ENCODE data around the gene ADAMTSL5. TPM values are rescaled to one million over a fixed set of nuclear protein-coding genes. Genes with fewer than 3 reads are reported as not detected.

ADAMTSL5 gene
- total RNA-seq, 4 donors from 2014 or later: 1.3 to 9.7 (median 3.6) TPM

DNA sequence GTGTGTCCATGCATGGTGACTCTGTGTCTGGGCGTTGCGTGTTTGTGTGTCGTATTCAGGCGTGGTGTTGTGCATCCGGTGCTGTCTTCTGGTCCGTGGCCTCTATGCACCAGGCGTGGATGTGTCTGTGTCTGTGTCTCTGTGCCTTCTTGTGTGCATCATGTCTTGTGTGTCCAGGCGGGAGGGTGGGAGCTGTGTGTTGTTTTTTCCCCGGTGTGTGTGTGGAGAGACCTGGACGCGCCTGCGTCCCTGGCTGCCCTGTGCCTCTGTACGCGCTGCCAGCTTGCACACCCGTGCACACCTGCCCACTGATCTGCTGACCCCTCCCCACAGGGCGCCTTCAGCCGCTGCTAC lies 12.1 kb upstream of the ADAMTSL5 start:
- 60 to 64% methylated on average over 7 to 8 of the region's 17 CpGs for WGBS, 2 donors (ENCODE audit: low coverage in 1 of 2)
- Histone ChIP-seq H3K36me3 (no peaks in the 10 kb centered on the region), H3K27me3 (peaks cover 82% of the 10 kb centered on the region), H3K4me3 (no peak overlapping the region), H3K9me3 (no peaks in the 10 kb centered on the region), H3K4me1 (peaks cover 0 to 12% (median 0%) of the 10 kb centered on the region in 3 donors), H3K27ac (no peak overlapping the region)
- ATAC-seq: no peak
- TF ChIP-seq POLR2AphosphoS5 (IDR thresholded peaks at IDR 0.05) (no peak), EP300 (IDR thresholded peaks at IDR 0.05) (no peak), POLR2A (IDR thresholded peaks at IDR 0.05) (no peak)
- TF ChIP-seq, protein P1, sequence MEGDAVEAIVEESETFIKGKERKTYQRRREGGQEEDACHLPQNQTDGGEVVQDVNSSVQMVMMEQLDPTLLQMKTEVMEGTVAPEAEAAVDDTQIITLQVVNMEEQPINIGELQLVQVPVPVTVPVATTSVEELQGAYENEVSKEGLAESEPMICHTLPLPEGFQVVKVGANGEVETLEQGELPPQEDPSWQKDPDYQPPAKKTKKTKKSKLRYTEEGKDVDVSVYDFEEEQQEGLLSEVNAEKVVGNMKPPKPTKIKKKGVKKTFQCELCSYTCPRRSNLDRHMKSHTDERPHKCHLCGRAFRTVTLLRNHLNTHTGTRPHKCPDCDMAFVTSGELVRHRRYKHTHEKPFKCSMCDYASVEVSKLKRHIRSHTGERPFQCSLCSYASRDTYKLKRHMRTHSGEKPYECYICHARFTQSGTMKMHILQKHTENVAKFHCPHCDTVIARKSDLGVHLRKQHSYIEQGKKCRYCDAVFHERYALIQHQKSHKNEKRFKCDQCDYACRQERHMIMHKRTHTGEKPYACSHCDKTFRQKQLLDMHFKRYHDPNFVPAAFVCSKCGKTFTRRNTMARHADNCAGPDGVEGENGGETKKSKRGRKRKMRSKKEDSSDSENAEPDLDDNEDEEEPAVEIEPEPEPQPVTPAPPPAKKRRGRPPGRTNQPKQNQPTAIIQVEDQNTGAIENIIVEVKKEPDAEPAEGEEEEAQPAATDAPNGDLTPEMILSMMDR (IDR thresholded peaks at IDR 0.05): no peak

DNA sequence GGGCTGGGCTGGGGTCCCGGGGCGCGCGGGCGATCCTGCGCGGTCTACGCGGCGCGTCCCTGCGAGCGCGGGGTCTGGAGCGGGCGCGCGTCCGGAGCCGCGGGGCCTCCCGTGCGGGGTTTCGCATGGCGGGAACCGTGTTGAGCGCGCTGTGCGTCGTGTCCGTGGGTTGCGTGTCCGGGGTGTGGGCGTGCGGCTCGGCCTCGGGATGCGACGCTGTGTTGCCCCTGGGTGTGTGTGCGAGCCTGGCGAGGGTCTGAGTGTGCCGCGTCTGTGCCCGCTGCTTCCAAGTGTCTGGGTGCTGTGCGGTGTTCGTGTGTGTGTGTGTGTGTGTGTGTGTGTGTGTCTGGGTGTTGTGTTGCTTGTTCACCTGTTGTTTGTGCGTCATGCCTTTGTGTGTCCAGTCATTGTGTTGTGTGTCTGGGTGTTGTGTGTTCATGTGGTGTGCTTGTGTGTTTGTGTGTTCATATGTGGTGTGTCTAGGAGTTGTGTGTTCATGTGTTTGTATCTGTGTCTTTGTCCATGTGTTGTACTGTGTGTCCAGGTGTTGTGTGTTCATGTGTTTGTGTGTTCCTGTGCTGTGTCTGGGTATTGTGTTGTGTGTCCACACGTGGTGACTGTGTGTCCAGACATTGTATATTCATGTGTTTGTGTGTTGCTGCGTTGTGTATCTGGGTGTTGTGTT lies 11.6 kb upstream of the ADAMTSL5 start:
- peak overlapping the region in 1 of 2 donors; percentile 43 for H3K4me3 ChIP-seq
- no peak for ATAC-seq
- H3K27me3 ChIP-seq: peaks cover 80% of the 10 kb centered on the region
- 100% methylated on average over 1 of the region's 49 CpGs for WGBS, 2 donors (ENCODE audit: low coverage in 1 of 2)
- H3K4me1 ChIP-seq: peaks cover 0 to 12% (median 0%) of the 10 kb centered on the region in 3 donors
- no peak overlapping the region for H3K27ac ChIP-seq
- TF ChIP-seq, protein P1 (IDR thresholded peaks at IDR 0.05): no peak
- TF ChIP-seq POLR2AphosphoS5 (IDR thresholded peaks at IDR 0.05) (no peak), EP300 (IDR thresholded peaks at IDR 0.05) (no peak), POLR2A (IDR thresholded peaks at IDR 0.05) (no peak)
- no peaks in the 10 kb centered on the region for H3K36me3 ChIP-seq
- H3K9me3 ChIP-seq: no peaks in the 10 kb centered on the region

DNA sequence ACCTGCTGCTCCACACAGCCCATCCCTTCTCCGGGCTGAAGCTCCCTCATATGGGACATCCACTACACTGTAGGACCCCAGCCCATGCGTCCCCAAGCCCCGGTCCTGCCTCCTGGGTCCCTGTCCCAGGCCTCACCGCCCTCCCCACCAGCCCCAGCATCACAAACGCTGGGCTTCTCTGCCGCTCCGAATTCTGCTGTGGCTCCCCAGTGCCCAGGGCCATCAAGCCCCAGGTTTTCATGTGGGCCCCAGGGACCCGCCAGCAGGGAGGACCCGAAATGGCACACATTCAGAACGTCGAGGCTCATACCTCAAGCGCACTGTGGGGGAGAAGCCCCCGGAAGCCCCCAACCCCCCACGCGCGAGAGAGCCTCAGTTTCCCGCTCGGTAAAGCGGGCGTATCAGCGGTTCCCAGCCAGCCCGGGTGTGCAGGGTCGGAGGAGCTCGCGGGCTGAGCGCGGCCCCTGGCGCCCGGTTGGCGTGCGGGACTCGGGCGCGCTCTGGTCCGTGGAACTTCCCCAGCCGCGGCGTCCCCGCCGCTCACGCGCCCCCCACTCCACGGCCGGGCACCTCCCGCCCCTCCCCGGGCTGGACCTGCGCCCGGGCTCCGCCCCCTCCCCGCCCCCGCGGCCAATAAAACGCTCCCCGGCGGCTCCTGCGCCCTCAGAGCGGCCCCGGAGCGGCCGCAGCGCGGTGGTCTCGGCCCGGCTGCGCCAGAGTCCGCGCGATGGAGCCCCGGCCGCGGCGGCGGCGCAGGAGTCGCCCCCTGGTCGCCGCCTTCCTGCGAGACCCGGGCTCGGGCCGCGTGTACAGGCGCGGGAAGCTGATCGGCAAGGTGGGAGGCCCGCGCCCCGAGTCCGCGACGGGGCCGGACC lies 10.8 kb upstream of the ADAMTSL5 start, which contains the start of gene PLK5:
Gene PLK5 (plus strand): TSS at position 666 of the 875 bp plus-strand sequence. CDS start 2,920 bp downstream, outside the sequence.
- TF ChIP-seq POLR2A (IDR thresholded peaks at IDR 0.05): no peak
- no peak for TF ChIP-seq EP300 (IDR thresholded peaks at IDR 0.05)
- TF ChIP-seq, protein P1 (IDR thresholded peaks at IDR 0.05): peak in 1 of 4 experiments; percentile 37
- TF ChIP-seq POLR2AphosphoS5 (IDR thresholded peaks at IDR 0.05): no peak
- Histone ChIP-seq H3K9me3 (no peaks in the 10 kb centered on the region), H3K36me3 (no peaks in the 10 kb centered on the region), H3K4me3 (peak within 1 kb of the TSS in 1 of 2 donors; percentile 43), H3K27me3 (peaks cover 72% of the 10 kb centered on the region), H3K4me1 (peaks cover 0 to 12% (median 0%) of the 10 kb centered on the region in 3 donors), H3K27ac (no peak within 1 kb of the TSS)
- no peak for ATAC-seq
- WGBS, 2 donors (ENCODE audit: low coverage in 1 of 2): 33 to 40% methylated on average over 1 to 3 of the region's 92 CpGs

DNA sequence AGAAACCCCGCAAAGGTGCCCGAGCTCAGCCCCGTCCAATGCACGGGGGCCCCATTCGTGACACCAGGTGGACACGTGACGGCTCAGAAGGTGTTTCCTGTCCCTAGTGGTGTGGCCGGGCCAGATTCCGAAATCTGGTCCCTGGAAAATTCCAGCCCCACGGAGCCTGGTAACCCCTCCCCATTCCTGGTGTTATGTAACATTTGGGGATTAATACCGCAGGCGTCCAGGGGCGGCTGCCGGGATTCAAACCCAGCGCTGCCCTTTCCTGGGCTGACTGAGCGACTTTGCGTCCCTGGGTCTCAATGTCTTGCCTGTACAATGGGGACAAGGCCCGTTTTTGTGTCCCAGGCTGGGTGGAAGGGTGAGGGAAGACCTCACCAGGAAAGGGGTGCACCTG lies 10.0 kb upstream of the ADAMTSL5 start:
- ATAC-seq: no peak
- Histone ChIP-seq H3K27ac (no peak overlapping the region), H3K4me3 (no peak overlapping the region), H3K27me3 (peaks cover 69% of the 10 kb centered on the region), H3K4me1 (peaks cover 0 to 12% (median 0%) of the 10 kb centered on the region in 3 donors), H3K36me3 (no peaks in the 10 kb centered on the region), H3K9me3 (no peaks in the 10 kb centered on the region)
- WGBS, 2 donors (ENCODE audit: low coverage in 1 of 2): no CpG with 5 or more reads among the region's 18 CpGs
- TF ChIP-seq, protein P1 (IDR thresholded peaks at IDR 0.05): no peak
- TF ChIP-seq POLR2AphosphoS5 (IDR thresholded peaks at IDR 0.05) (no peak), POLR2A (IDR thresholded peaks at IDR 0.05) (no peak)

Measured in gastroesophageal sphincter (tissue), 4 donors.